Endodermal cell (in vitro differentiated cells): ENCODE measurements around the gene MALSU1. TPM values are rescaled to one million over a fixed set of nuclear protein-coding genes. Genes with fewer than 3 reads are reported as not detected.
A peak's percentile ranks its signal among the peaks of the same experiment; 100 is the strongest.

Experiments used
- DNase-seq: peaks from one replicate; pipeline ENCODE4 v3.0.0-alpha.2; 2017
- H3K27ac ChIP-seq: 2 replicates; pipeline ENCODE4 v1.5.1; 2013; ENCODE audit warnings: mild to moderate bottlenecking, low read depth, low read length, moderate library complexity
- H3K27me3 ChIP-seq: 2 replicates; pipeline ENCODE4 v1.6.1; 2013; ENCODE audit warnings: mild to moderate bottlenecking, low read length, moderate library complexity; ENCODE audit not compliant: insufficient read depth, control insufficient read depth, poor library complexity, severe bottlenecking
- H3K36me3 ChIP-seq: 2 replicates; pipeline ENCODE4 v1.7.0; 2013; ENCODE audit warnings: mild to moderate bottlenecking, low read length, moderate library complexity; ENCODE audit not compliant: control insufficient read depth, insufficient read depth
- H3K4me1 ChIP-seq: one replicate; pipeline ENCODE4 v1.7.0; 2013; ENCODE audit warnings: low read length; ENCODE audit not compliant: control insufficient read depth, insufficient read depth
- H3K4me3 ChIP-seq: 2 replicates; pipeline ENCODE4 v1.5.1; 2013; ENCODE audit warnings: mild to moderate bottlenecking, low read length, moderate library complexity
- H3K9ac ChIP-seq: 2 replicates; pipeline ENCODE4 v1.6.1; 2013; ENCODE audit warnings: mild to moderate bottlenecking, low read length, moderate library complexity; ENCODE audit not compliant: poor library complexity, severe bottlenecking; ENCODE audit errors: extremely low read depth
- H3K9me3 ChIP-seq: 2 replicates; pipeline ENCODE4 v1.6.1; 2013; ENCODE audit warnings: mild to moderate bottlenecking, low read length, moderate library complexity; ENCODE audit not compliant: control insufficient read depth
- H3K27ac Mint-ChIP-seq: 2 replicates; pipeline ENCODE4 v1.8.0; 2020; ENCODE audit warnings: mixed read lengths
- H3K27me3 Mint-ChIP-seq: 2 replicates; pipeline ENCODE4 v1.8.0; 2021; ENCODE audit warnings: mild to moderate bottlenecking, mixed read lengths; ENCODE audit not compliant: insufficient read depth
- H3K36me3 Mint-ChIP-seq: 2 replicates; pipeline ENCODE4 v1.8.0; 2020; ENCODE audit warnings: low read depth, mixed read lengths
- H3K4me1 Mint-ChIP-seq: 2 replicates; pipeline ENCODE4 v1.8.0; 2020; ENCODE audit warnings: mixed read lengths
- H3K4me3 Mint-ChIP-seq: 2 replicates; pipeline ENCODE4 v1.8.0; 2020; ENCODE audit warnings: mild to moderate bottlenecking, moderate library complexity, mixed read lengths
- H3K9me3 Mint-ChIP-seq: 2 replicates; pipeline ENCODE4 v1.8.0; 2020; ENCODE audit warnings: mild to moderate bottlenecking, mixed read lengths
- WGBS, 2 experiments: methylation state at CpG; one replicate each; pipeline versions ENCODE4 v1.1.5 to v1.1.7; 2013; ENCODE audit warnings: missing lambda C conversion rate in 2 of 2, mixed read lengths in 1 of 2; ENCODE audit not compliant: insufficient coverage in 1 of 2, insufficient read length in 1 of 2; 5-methylcytosine and 5-hydroxymethylcytosine counted together
- total RNA-seq, 2 donors: library from RNA; stranded (reverse); fragmentation: NEBNext Ultra II Directional in 1 of 2; extraction: Animal tissue kit (Norgen Biotek cat#: 25700) in 1 of 2; gene quantifications; 2 replicates in 1 of 2; 3 replicates in 1 of 2; pipeline ENCODE4 v1.2.1, GENCODE V29; 2021
- TF ChIP-seq, protein P1 (sequence below): fragments of 200-600 bp; sonication (generic); conservative IDR thresholded peaks from 2 replicates; pipeline ENCODE4 v1.5.0; 2021; ENCODE audit warnings: antibody characterized with exemption, mild to moderate bottlenecking

Gene MALSU1
- total RNA-seq, 2 donors from 2014 or later, result 73.5 to 87.4 TPM

- H3K27me3 Mint-ChIP-seq, result no peaks in the 10 kb centered on the region
- H3K9me3 Mint-ChIP-seq, result no peaks in the 10 kb centered on the region
- peaks cover 76% of the 10 kb centered on the region for H3K36me3 Mint-ChIP-seq
- no peak overlapping the region for H3K4me3 ChIP-seq
- H3K4me1 ChIP-seq, result no peaks in the 10 kb centered on the region
- no peaks in the 10 kb centered on the region for H3K27me3 ChIP-seq
- 80 to 91% methylated on average over 1 to 2 of the region's 2 CpGs for WGBS, 2 experiments
- H3K4me1 Mint-ChIP-seq, result peaks cover 3% of the 10 kb centered on the region
- H3K27ac ChIP-seq, result no peak overlapping the region
- no peak overlapping the region for H3K9ac ChIP-seq
- H3K36me3 ChIP-seq, result peaks cover 83% of the 10 kb centered on the region
- TF ChIP-seq, protein P1, sequence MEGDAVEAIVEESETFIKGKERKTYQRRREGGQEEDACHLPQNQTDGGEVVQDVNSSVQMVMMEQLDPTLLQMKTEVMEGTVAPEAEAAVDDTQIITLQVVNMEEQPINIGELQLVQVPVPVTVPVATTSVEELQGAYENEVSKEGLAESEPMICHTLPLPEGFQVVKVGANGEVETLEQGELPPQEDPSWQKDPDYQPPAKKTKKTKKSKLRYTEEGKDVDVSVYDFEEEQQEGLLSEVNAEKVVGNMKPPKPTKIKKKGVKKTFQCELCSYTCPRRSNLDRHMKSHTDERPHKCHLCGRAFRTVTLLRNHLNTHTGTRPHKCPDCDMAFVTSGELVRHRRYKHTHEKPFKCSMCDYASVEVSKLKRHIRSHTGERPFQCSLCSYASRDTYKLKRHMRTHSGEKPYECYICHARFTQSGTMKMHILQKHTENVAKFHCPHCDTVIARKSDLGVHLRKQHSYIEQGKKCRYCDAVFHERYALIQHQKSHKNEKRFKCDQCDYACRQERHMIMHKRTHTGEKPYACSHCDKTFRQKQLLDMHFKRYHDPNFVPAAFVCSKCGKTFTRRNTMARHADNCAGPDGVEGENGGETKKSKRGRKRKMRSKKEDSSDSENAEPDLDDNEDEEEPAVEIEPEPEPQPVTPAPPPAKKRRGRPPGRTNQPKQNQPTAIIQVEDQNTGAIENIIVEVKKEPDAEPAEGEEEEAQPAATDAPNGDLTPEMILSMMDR, result no peak
- H3K9me3 ChIP-seq, result peaks cover 20% of the 10 kb centered on the region
- no peak overlapping the region for H3K27ac Mint-ChIP-seq
- no peak for DNase-seq
- no peak overlapping the region for H3K4me3 Mint-ChIP-seq
These were observed 39.7 kb downstream of the MALSU1 start for GRCh38 chr7:23338863-23339262.

DNA sequence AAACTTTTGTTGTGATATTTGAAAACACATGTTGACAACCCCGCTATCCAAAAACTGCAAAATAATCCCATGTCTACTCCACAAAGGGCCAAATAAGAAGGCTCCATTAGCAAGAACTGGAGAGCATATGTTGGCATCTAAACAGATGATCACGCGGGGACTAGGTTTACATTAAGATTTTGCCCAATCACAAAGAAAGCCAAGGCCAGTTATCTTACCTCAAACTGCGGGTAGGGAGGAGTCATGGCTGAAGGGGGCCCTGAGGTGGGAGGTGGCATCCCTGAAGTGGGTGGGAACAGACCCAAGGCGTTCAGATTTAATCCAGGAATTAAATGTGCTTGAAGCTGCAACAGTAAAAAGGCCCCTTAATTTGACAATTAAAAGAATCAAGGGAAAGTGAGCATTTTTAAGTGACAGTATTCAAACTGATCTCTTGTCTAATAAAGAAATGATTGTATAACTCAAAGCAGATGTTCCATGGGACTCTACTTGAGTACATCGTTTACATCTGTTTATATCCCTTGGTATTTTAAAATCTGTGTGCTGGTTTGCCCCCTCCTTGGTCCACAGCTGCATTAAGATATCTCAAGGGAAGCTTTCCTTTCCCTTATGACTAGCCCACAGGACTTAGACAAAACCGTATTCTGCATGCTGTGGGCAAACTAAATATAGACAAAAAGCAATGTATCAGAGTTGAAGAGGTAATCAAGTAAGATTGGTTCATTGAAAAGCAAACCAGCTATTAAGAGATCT, 42.9 kb downstream of the MALSU1 start:
- Histone ChIP-seq H3K4me3 (no peak overlapping the region), H3K27ac (no peak overlapping the region), H3K36me3 (peaks cover 91% of the 10 kb centered on the region), H3K9me3 (peaks cover 20% of the 10 kb centered on the region), H3K4me1 (no peaks in the 10 kb centered on the region), H3K27me3 (no peaks in the 10 kb centered on the region), H3K9ac (no peak overlapping the region)
- Mint-ChIP-seq H3K27ac (peak overlapping the region; percentile 1), H3K4me3 (no peak overlapping the region), H3K9me3 (no peaks in the 10 kb centered on the region), H3K27me3 (no peaks in the 10 kb centered on the region), H3K36me3 (peaks cover 82% of the 10 kb centered on the region), H3K4me1 (peaks cover 2% of the 10 kb centered on the region)
- no peak for DNase-seq
- TF ChIP-seq, protein P1, result no peak
- 93 to 97% methylated on average over 5 to 7 of the region's 7 CpGs for WGBS, 2 experiments

DNA sequence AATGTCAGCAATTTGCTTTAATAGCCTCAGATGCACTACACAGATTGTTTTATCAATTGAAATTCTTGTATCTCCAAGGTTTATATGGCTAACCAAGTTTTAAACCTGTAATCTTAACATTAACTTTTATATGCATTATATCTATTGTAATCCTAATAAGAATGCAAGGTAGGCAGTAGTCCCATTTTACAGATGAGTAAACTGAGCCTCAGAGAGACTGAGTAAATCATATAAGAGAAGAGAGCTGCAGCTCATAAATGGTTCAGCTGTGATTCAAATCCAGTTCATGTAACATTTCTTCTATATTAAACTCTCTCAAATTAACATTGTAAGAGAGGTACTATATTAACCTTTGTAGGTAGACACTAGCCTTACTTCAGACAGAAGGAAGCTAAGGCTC, 44.0 kb downstream of the MALSU1 start:
- H3K9me3 ChIP-seq, result peaks cover 10% of the 10 kb centered on the region
- H3K36me3 Mint-ChIP-seq, result peaks cover 82% of the 10 kb centered on the region
- H3K4me3 Mint-ChIP-seq, result no peak overlapping the region
- no peaks in the 10 kb centered on the region for H3K4me1 ChIP-seq
- no peaks in the 10 kb centered on the region for H3K27me3 ChIP-seq
- H3K27ac ChIP-seq, result no peak overlapping the region
- H3K9me3 Mint-ChIP-seq, result no peaks in the 10 kb centered on the region
- no peak overlapping the region for H3K27ac Mint-ChIP-seq
- H3K4me3 ChIP-seq, result no peak overlapping the region
- H3K4me1 Mint-ChIP-seq, result peaks cover 13% of the 10 kb centered on the region
- H3K27me3 Mint-ChIP-seq, result no peaks in the 10 kb centered on the region
- TF ChIP-seq, protein P1, result no peak
- no peak for DNase-seq
- H3K36me3 ChIP-seq, result peaks cover 91% of the 10 kb centered on the region
- no peak overlapping the region for H3K9ac ChIP-seq
